GM12872 (cell line): ENCODE results near the gene RPL37.

Experiments
- TF ChIP-seq, protein P1 (sequence below): IDR thresholded peaks from 3 replicates; pipeline ENCODE4 v1.5.1; 2011; ENCODE audit warnings: low read depth, mild to moderate bottlenecking, low read length, moderate library complexity; ENCODE audit not compliant: insufficient read depth

The RPL37 gene

DNA sequence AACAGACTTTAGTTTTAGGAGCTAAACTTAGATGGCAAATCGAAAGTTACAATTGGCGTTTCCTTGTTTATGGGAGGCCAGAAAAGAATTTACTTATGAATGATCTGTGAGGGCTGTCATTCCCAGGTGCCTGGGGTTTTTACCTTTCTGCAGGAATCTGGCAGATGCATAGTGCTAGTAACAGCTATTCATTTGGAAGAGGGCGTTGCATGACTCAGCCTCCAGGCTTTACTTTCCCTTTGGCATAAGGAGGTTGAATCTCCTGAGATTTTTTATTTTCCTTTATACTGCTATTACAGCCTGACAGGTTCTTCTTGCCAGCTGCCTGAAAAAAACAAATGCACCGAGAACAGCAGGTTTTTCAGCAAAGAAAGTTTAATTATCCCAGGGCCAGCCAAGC lies 36.2 kb upstream of the RPL37 start:
- TF ChIP-seq, protein P1, sequence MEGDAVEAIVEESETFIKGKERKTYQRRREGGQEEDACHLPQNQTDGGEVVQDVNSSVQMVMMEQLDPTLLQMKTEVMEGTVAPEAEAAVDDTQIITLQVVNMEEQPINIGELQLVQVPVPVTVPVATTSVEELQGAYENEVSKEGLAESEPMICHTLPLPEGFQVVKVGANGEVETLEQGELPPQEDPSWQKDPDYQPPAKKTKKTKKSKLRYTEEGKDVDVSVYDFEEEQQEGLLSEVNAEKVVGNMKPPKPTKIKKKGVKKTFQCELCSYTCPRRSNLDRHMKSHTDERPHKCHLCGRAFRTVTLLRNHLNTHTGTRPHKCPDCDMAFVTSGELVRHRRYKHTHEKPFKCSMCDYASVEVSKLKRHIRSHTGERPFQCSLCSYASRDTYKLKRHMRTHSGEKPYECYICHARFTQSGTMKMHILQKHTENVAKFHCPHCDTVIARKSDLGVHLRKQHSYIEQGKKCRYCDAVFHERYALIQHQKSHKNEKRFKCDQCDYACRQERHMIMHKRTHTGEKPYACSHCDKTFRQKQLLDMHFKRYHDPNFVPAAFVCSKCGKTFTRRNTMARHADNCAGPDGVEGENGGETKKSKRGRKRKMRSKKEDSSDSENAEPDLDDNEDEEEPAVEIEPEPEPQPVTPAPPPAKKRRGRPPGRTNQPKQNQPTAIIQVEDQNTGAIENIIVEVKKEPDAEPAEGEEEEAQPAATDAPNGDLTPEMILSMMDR, result no peak

DNA sequence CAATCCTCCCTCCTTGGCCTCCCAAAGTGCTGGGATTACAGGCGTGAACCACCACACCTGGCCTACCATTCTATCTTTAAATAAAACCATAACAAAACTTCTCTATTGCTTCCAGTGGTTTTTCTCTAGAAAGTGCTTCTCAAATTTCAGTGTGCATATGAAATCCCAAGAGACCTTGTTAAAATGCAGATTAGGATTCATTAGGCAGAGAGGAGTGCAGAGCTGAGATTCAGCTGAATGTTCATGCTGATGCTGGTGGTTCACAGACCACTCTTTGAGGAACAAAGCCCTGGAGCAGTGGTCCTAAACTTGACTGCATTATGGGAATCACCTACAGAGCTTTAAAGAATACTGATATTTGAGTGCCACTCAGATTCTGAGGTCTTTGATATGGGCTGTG lies 34.4 kb upstream of the RPL37 start:
- TF ChIP-seq, protein P1, result no peak

DNA sequence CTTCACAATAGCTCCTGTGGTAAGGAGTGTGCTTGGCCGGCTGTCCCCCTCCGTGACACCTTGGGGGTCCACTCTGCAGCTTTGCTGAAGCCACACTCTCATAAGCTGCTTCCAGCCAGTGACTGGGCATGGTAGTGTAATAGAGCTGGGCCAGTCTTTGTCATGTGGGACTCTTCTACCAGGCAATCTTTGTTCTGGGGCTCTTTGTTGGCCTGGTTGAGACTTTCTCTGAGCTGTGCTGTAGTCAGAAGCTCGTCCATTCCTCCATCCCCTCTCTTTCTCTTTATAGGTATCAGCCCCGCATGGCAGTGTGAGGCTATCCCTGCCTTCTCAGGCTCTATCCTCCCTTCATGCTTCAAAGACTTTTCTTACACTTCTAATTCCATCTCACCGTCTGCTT lies 31.8 kb upstream of the RPL37 start:
- TF ChIP-seq, protein P1, result no peak

DNA sequence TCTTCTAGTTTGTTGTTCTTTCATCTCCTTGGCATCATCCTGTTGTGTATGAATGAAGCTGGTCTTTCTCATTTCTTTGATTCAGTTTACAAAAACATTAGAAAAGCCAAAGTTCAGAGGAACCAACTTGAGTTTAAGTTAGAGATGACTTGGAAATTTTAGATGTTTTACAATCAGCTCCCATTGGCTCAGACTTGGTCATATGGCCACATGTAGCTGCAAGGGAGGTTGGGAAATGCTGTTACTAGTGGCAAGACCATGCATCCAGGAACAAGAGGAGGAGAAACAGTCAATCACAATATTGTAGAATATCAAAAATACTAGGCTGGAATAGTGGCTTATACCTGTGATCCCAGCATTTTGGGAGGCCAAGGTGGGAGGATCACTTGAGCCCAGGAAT lies 25.7 kb upstream of the RPL37 start:
- TF ChIP-seq, protein P1, result no peak

DNA sequence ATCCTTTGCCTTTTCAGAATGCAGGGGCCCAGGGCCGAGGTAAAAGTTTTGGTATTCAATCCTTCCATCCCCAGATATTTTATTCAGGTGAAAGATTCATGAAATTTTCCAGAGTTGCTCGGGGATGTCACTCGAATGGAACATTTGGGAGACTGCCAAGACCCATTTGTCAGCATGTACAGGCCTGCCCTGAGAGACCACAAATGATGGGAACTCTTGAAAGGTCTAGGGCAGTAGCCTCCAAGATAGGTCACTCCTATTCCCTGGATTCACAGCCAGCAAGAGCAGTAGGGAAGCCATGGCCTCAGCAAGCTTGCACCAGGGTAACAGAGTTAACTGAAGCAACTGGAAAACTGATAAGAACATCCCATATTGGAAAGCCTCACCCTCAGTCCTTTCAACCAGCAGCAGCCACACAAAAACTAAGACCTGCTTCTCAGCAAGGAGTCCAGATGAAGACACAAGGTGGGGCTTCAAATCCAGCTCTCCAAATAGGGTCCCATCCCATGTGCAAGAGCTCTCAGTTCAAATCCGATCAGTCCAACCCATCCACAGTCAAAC lies 18.7 kb upstream of the RPL37 start:
- TF ChIP-seq, protein P1, result no peak

DNA sequence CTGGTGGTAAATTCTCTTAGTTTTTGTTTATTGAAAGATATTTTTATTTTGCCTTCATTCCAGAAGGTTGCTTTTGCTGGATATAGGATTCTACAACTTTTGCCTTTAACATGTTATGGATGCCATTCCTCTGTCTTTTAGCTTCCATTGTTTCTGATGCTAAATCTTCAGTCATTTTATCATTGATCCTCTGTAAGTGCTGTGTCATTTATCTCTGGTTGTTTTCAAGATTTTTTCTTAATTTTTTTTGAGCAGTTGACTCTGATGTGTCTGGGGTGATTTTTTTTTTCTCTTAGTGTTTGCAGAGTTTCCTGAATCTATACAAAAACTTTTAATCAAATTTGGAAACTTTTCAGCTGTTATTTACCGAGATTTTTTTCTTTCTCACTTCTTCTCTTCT lies 12.5 kb upstream of the RPL37 start:
- TF ChIP-seq, protein P1, result no peak

DNA sequence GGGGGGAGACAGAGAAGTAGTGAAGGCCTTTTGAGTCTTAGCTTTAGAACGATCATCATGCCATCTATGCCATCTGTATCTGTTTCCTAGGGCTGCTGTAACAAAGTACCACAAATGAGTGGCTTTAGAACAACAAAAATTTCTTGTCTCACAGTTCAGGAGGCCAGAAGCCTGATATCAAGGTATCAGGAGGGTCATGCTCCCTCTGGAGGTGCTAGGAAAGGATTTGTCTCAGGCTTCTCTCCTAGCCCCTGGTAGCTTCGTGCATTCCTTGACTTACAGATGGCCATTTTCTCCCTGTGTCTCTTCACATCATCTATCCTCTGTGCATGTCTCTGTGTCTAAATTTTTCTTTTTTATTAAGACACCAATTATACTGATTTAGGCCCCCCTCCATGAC lies 11.3 kb upstream of the RPL37 start:
- TF ChIP-seq, protein P1, result no peak

DNA sequence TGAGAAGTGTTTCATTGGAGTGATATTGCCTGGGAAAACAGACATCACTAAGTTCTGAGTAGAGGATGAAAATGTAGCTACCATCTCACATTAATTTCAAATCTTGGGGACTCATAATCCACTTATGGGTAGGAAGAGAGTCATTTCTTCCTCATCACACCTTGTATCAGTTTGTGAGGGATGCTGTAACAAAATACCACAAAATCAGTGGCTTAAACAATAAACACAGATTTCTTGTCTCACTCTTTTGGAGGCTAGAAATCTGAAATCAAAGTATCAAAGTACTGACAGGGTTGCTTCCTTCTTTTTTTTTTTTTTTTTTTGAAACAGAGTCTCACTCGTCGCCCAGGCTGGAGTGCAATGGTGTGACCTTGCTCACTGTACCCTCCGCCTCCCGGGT lies 9.5 kb upstream of the RPL37 start:
- TF ChIP-seq, protein P1, result no peak
